HEK293T (cell line): ENCODE data around the gene RPLP1.

Source experiments
- ARNT ChIP-seq: fragments of 450-650 bp; IDR thresholded peaks from 2 replicates; pipeline ENCODE4 v1.6.1; 2017; ENCODE audit warnings: mild to moderate bottlenecking
- BHLHE40 ChIP-seq: fragments of 450-650 bp; IDR thresholded peaks from 2 replicates; pipeline ENCODE4 v1.6.1; 2016; ENCODE audit warnings: mild to moderate bottlenecking, moderate library complexity, borderline replicate concordance
- ELF4 ChIP-seq: fragments of 450-650 bp; IDR thresholded peaks from 2 replicates; pipeline ENCODE4 v1.6.1; 2017; ENCODE audit warnings: antibody characterized with exemption
- FOXA1 ChIP-seq: fragments of 450-650 bp; IDR thresholded peaks from 2 replicates; pipeline ENCODE4 v1.6.1; 2016; ENCODE audit warnings: mild to moderate bottlenecking
- FOXM1 ChIP-seq: fragments of 450-650 bp; IDR thresholded peaks from 2 replicates; pipeline ENCODE4 v1.6.1; 2017; ENCODE audit warnings: mild to moderate bottlenecking, borderline replicate concordance
- HDGF ChIP-seq: fragments of 450-650 bp; IDR thresholded peaks from 2 replicates; pipeline ENCODE4 v1.6.1; 2017; ENCODE audit warnings: antibody characterized with exemption, borderline replicate concordance
- L3MBTL2 ChIP-seq: fragments of 450-650 bp; conservative IDR thresholded peaks from 2 replicates; pipeline ENCODE4 v1.6.1; 2016; ENCODE audit warnings: mild to moderate bottlenecking
- LEF1 ChIP-seq: fragments of 450-650 bp; IDR thresholded peaks from 2 replicates; pipeline ENCODE4 v1.6.1; 2017; ENCODE audit warnings: mild to moderate bottlenecking, borderline replicate concordance
- SP1 ChIP-seq: fragments of 450-650 bp; IDR thresholded peaks from 2 replicates; pipeline ENCODE4 v1.6.1; 2017
- SUZ12 ChIP-seq: fragments of 450-650 bp; IDR thresholded peaks from 2 replicates; pipeline ENCODE4 v1.6.1; 2016; ENCODE audit warnings: mild to moderate bottlenecking
- TARDBP ChIP-seq: fragments of 450-650 bp; IDR thresholded peaks from 2 replicates; pipeline ENCODE4 v1.6.1; 2016
- ZNF384 ChIP-seq: fragments of 450-650 bp; IDR thresholded peaks from 2 replicates; pipeline ENCODE4 v1.6.1; 2016
- TF ChIP-seq, protein P1 (sequence below): fragments of 450-650 bp; IDR thresholded peaks from 2 replicates; pipeline ENCODE4 v1.6.1; 2016

DNA sequence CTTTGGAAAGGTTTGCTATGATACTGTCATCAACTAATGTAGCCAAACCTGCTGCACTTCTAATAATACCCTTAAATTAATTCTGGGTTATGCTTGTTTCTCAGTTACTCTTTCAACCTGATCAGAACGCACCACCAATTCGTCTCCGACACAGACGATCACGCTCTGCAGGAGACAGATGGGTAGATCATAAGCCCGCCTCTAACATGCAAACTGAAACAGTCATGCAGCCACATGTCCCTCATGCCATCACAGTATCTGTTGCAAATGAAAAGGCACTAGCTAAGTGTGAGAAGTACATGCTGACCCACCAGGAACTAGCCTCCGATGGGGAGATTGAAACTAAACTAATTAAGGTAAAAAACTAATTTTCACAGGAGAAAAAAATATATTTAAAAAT lies 7.9 kb upstream of the RPLP1 start:
- TF ChIP-seq ARNT (no peak), SP1 (no peak), SUZ12 (no peak), FOXM1 (no peak), TARDBP (no peak), ZNF384 (no peak), ELF4 (no peak), L3MBTL2 (no peak), LEF1 (no peak), FOXA1 (no peak), BHLHE40 (no peak), HDGF (no peak)
- TF ChIP-seq, protein P1, sequence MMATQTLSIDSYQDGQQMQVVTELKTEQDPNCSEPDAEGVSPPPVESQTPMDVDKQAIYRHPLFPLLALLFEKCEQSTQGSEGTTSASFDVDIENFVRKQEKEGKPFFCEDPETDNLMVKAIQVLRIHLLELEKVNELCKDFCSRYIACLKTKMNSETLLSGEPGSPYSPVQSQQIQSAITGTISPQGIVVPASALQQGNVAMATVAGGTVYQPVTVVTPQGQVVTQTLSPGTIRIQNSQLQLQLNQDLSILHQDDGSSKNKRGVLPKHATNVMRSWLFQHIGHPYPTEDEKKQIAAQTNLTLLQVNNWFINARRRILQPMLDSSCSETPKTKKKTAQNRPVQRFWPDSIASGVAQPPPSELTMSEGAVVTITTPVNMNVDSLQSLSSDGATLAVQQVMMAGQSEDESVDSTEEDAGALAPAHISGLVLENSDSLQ: no peak
